LNCaP clone FGC (cell line): Measurements from ENCODE around the gene MGST1.

Source experiments
- DNase-seq: peaks from one replicate; pipeline ENCODE4 v3.0.0-alpha.2; 2011; ENCODE audit warnings: low read depth
- H3K4me3 ChIP-seq: 2 replicates; pipeline ENCODE4 v1.5.1; 2011; ENCODE audit warnings: mild to moderate bottlenecking, low read depth, low read length, control low read depth
- TF ChIP-seq, protein P1 (sequence below): IDR thresholded peaks from 2 replicates; pipeline ENCODE4 v1.5.1; 2012; ENCODE audit warnings: mild to moderate bottlenecking; ENCODE audit not compliant: control insufficient read depth, insufficient read depth; ENCODE audit errors: extremely low read depth

MGST1 gene

DNA sequence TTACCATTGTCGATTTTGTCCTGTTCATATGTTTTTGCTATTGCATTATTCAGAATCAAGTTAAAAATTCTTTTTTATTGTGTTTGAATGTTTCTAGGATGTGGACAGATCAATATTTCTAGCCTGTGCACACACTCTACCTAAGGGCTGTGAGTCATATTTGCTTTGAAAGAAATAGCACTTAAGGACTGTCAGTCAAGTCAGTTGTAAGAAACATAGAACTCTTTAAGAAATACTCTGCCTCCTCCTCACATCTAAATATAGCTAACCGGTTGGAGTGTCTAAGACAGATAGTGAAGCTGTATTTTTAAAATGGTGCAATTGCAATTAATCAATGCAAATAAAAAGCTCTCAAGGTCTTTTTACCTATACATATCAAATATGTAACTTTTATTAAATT lies 17.9 kb upstream of the MGST1 start:
- no peak overlapping the region for H3K4me3 ChIP-seq
- DNase-seq, result no peak
- TF ChIP-seq, protein P1, sequence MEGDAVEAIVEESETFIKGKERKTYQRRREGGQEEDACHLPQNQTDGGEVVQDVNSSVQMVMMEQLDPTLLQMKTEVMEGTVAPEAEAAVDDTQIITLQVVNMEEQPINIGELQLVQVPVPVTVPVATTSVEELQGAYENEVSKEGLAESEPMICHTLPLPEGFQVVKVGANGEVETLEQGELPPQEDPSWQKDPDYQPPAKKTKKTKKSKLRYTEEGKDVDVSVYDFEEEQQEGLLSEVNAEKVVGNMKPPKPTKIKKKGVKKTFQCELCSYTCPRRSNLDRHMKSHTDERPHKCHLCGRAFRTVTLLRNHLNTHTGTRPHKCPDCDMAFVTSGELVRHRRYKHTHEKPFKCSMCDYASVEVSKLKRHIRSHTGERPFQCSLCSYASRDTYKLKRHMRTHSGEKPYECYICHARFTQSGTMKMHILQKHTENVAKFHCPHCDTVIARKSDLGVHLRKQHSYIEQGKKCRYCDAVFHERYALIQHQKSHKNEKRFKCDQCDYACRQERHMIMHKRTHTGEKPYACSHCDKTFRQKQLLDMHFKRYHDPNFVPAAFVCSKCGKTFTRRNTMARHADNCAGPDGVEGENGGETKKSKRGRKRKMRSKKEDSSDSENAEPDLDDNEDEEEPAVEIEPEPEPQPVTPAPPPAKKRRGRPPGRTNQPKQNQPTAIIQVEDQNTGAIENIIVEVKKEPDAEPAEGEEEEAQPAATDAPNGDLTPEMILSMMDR, result no peak

- DNase-seq, result no peak
Measured at GRCh38 chr12:16330560-16330959, 16.9 kb upstream of the MGST1 start.

DNA sequence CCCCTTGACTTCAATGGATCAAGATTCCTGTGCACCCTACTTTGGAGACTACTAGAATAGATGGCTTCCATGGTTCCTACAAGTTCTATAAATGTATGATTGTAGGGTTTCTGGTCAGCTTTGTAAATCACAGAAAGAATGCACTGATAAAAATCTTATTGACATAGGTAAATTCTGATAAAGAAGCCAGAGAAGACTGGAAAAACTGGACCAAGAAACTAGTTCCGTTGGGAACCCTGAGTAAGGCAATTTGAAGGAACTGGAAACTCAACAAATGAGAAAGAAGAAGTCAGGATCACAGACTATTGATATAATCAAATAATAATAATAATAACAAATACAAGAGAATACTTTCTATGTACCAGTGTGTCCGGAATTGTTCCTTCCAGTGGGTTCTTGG lies 15.4 kb upstream of the MGST1 start:
- TF ChIP-seq, protein P1, result no peak
- H3K4me3 ChIP-seq, result no peak overlapping the region
- peak; percentile 88 for DNase-seq

More at GRCh38 chr12:16330560-16330959, 16.9 kb upstream of the MGST1 start:
- TF ChIP-seq, protein P1, result no peak
- H3K4me3 ChIP-seq, result no peak overlapping the region

GRCh38 chr12:16335838-16336237 lies 11.6 kb upstream of the MGST1 start:
- DNase-seq, result no peak
- H3K4me3 ChIP-seq, result no peak overlapping the region
- TF ChIP-seq, protein P1, result no peak

GRCh38 chr12:16344269-16344668 lies 3.2 kb upstream of the MGST1 start:
- TF ChIP-seq, protein P1, result no peak
- H3K4me3 ChIP-seq, result no peak overlapping the region
- DNase-seq, result no peak

- TF ChIP-seq, protein P1, result no peak
- no peak overlapping the region for H3K4me3 ChIP-seq
- DNase-seq, result no peak
Measured at GRCh38 chr12:16345105-16345504, 2.3 kb upstream of the MGST1 start.

DNA sequence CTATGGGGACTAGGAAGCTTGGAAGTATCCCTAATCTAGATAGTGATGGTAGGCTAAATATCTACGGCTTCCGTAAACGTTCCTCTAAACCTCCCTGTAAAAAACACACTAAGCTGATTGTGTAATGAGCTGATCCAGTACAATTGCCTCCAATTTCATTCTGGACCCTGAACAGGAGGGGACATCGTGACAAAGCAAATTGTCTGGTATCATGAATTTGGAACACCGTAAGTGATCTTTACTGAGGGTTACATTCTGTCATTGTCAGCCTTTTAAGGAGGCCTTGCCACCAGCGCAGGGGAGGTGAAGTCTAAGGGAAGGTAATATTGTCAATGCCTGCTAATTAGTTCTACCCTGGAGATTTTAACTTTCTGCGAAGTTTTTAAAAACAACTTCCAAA lies 487 bp upstream of the MGST1 start:
- H3K4me3 ChIP-seq, result peak overlapping the region; percentile 69
- TF ChIP-seq, protein P1, result no peak
- DNase-seq, result no peak
